H9 (cell line): ENCODE data around the gene SNW1. TPM values are rescaled to one million over a fixed set of nuclear protein-coding genes. Genes with fewer than 3 reads are reported as not detected.

Experiments used
- DNase-seq: peaks from one replicate; pipeline ENCODE4 v3.0.0-alpha.2; 2017
- H2AFZ ChIP-seq: one replicate; pipeline ENCODE4 v1.6.1; 2013; ENCODE audit warnings: mild to moderate bottlenecking, low read length, control low read depth, moderate library complexity
- H2AK5ac ChIP-seq: 2 replicates; pipeline ENCODE4 v1.6.1; 2013; ENCODE audit warnings: low read length, control low read depth, mixed read lengths; ENCODE audit not compliant: insufficient read length
- H2BK120ac ChIP-seq: one replicate; pipeline ENCODE4 v1.6.1; 2013; ENCODE audit warnings: low read depth, mild to moderate bottlenecking, low read length, control low read depth, inconsistent platforms; ENCODE audit not compliant: poor library complexity, severe bottlenecking
- H2BK12ac ChIP-seq: 2 replicates; pipeline ENCODE4 v1.6.1; 2013; ENCODE audit warnings: low read length, control low read depth, mixed read lengths, low read depth; ENCODE audit not compliant: insufficient read length
- H2BK15ac ChIP-seq: 2 replicates; pipeline ENCODE4 v1.6.1; 2013; ENCODE audit warnings: low read depth, low read length, control low read depth
- H2BK20ac ChIP-seq: one replicate; pipeline ENCODE4 v1.6.1; 2013; ENCODE audit warnings: low read depth, mild to moderate bottlenecking, low read length, control low read depth, inconsistent platforms; ENCODE audit not compliant: poor library complexity, severe bottlenecking
- H2BK5ac ChIP-seq: 2 replicates; pipeline ENCODE4 v1.6.1; 2013; ENCODE audit warnings: low read length, control low read depth, mixed read lengths; ENCODE audit not compliant: insufficient read length
- H3K14ac ChIP-seq: 2 replicates; pipeline ENCODE4 v1.6.1; 2013; ENCODE audit warnings: low read length, control low read depth; ENCODE audit not compliant: insufficient read depth
- H3K18ac ChIP-seq: 2 replicates; pipeline ENCODE4 v1.6.1; 2013; ENCODE audit warnings: low read depth, mild to moderate bottlenecking, mixed read lengths, low read length, control low read depth; ENCODE audit not compliant: insufficient read length
- H3K23ac ChIP-seq: 2 replicates; pipeline ENCODE4 v1.6.1; 2013; ENCODE audit warnings: low read length, control low read depth, mixed read lengths, low read depth; ENCODE audit not compliant: insufficient read length
- H3K23me2 ChIP-seq: 2 replicates; pipeline ENCODE4 v1.6.1; 2013; ENCODE audit warnings: low read depth, mild to moderate bottlenecking, mixed read lengths, low read length, control low read depth; ENCODE audit not compliant: insufficient read length, poor library complexity, severe bottlenecking
- H3K27ac ChIP-seq: 2 replicates; pipeline ENCODE4 v1.5.1; 2013; ENCODE audit warnings: low read length, control low read depth, mixed read lengths, low read depth; ENCODE audit not compliant: insufficient read length
- H3K27me3 ChIP-seq: 2 replicates; pipeline ENCODE4 v1.6.1; 2013; ENCODE audit warnings: low read length, control low read depth, inconsistent platforms; ENCODE audit not compliant: insufficient read depth
- H3K4ac ChIP-seq: 2 replicates; pipeline ENCODE4 v1.6.1; 2013; ENCODE audit warnings: low read depth, mild to moderate bottlenecking, control low read depth, inconsistent platforms, low read length, moderate library complexity
- H3K4me1 ChIP-seq: 2 replicates; pipeline ENCODE4 v1.6.1; 2013; ENCODE audit warnings: low read length, control low read depth, inconsistent platforms; ENCODE audit not compliant: insufficient read depth
- H3K4me2 ChIP-seq: 2 replicates; pipeline ENCODE4 v1.6.1; 2013; ENCODE audit warnings: low read length, control low read depth, mixed read lengths; ENCODE audit not compliant: insufficient read length, insufficient read depth
- H3K56ac ChIP-seq: 2 replicates; pipeline ENCODE4 v1.6.1; 2013; ENCODE audit warnings: low read depth, mild to moderate bottlenecking, mixed read lengths, low read length, control low read depth; ENCODE audit not compliant: insufficient read length
- H3K79me1 ChIP-seq: 2 replicates; pipeline ENCODE4 v1.6.1; 2013; ENCODE audit warnings: low read depth, mild to moderate bottlenecking, moderate library complexity, low read length, control low read depth, inconsistent platforms; ENCODE audit not compliant: insufficient read depth, poor library complexity, severe bottlenecking
- H3K79me2 ChIP-seq: 2 replicates; pipeline ENCODE4 v1.6.1; 2013; ENCODE audit warnings: low read length, control low read depth, inconsistent platforms; ENCODE audit not compliant: insufficient read depth
- H3K9ac ChIP-seq: 2 replicates; pipeline ENCODE4 v1.6.1; 2013; ENCODE audit warnings: low read length, control low read depth, mixed read lengths; ENCODE audit not compliant: insufficient read length; ENCODE audit errors: extremely low read depth
- H3K9me3 ChIP-seq: one replicate; pipeline ENCODE4 v1.6.1; 2013; ENCODE audit warnings: low read depth, low read length, inconsistent platforms; ENCODE audit not compliant: control insufficient read depth
- H3T11ph ChIP-seq: one replicate; pipeline ENCODE4 v1.6.1; 2013; ENCODE audit warnings: mild to moderate bottlenecking, low read length, control low read depth, inconsistent platforms
- H4K20me1 ChIP-seq: one replicate; pipeline ENCODE4 v1.6.1; 2013; ENCODE audit not compliant: control insufficient read depth, insufficient read length, insufficient read depth
- H4K5ac ChIP-seq: 2 replicates; pipeline ENCODE4 v1.6.1; 2013; ENCODE audit warnings: low read depth, mild to moderate bottlenecking, mixed read lengths, low read length, control low read depth; ENCODE audit not compliant: insufficient read length
- H4K8ac ChIP-seq: replicated peaks from 2 replicates; pipeline ENCODE4 v1.6.1; 2013; ENCODE audit warnings: low read length, control low read depth, mixed read lengths, low read depth; ENCODE audit not compliant: insufficient read length
- H4K91ac ChIP-seq: 2 replicates; pipeline ENCODE4 v1.6.1; 2013; ENCODE audit warnings: low read depth, mild to moderate bottlenecking, moderate library complexity, mixed read lengths, low read length, control low read depth; ENCODE audit not compliant: insufficient read length
- H3K27ac Mint-ChIP-seq, 3 experiments: 2 replicates in 2 of 3; 3 replicates in 1 of 3; pipeline ENCODE4 v1.8.0; 2020 to 2021; ENCODE audit warnings: mixed read lengths in 3 of 3, mild to moderate bottlenecking in 1 of 3, moderate library complexity in 1 of 3
- H3K27me3 Mint-ChIP-seq: 2 replicates; pipeline ENCODE4 v1.8.0; 2021; ENCODE audit warnings: low read depth, mild to moderate bottlenecking, moderate library complexity, mixed read lengths
- H3K36me3 Mint-ChIP-seq, 3 experiments: 2 replicates in 2 of 3; 3 replicates in 1 of 3; pipeline ENCODE4 v1.8.0; 2020 to 2021; ENCODE audit warnings: low read depth in 3 of 3, mixed read lengths in 3 of 3; ENCODE audit not compliant: insufficient read depth in 1 of 3
- H3K4me1 Mint-ChIP-seq, 2 experiments: 2 replicates each; pipeline ENCODE4 v1.8.0; 2020; ENCODE audit warnings: mixed read lengths in 2 of 2
- H3K4me3 Mint-ChIP-seq, 2 experiments: 2 replicates in 1 of 2; 3 replicates in 1 of 2; pipeline ENCODE4 v1.8.0; 2020 to 2021; ENCODE audit warnings: mild to moderate bottlenecking in 2 of 2, mixed read lengths in 2 of 2, moderate library complexity in 1 of 2
- H3K9me3 Mint-ChIP-seq, 2 experiments: 2 replicates in 1 of 2; 3 replicates in 1 of 2; pipeline ENCODE4 v1.8.0; 2020; ENCODE audit warnings: mild to moderate bottlenecking in 2 of 2, mixed read lengths in 2 of 2, moderate library complexity in 1 of 2
- CTCF ChIP-seq: fragments of 200-600 bp; sonication (generic); conservative IDR thresholded peaks from 3 replicates; pipeline ENCODE4 v1.8.0; 2021; ENCODE audit warnings: antibody characterized with exemption, mild to moderate bottlenecking
- WGBS: extraction: QIAGEN DNeasy Blood & Tissue Kit; methylation state at CpG from one replicate; pipeline ENCODE4 v1.1.7; 2013; ENCODE audit warnings: missing lambda C conversion rate, low lambda C conversion rate, mixed read lengths; ENCODE audit not compliant: insufficient read length; ENCODE audit errors: extremely low coverage; 5-methylcytosine and 5-hydroxymethylcytosine counted together
- total RNA-seq: library from RNA; stranded (reverse); gene quantifications from 2 replicates; pipeline ENCODE4 v1.2.1, GENCODE V29; 2021

Gene SNW1
- total RNA-seq, 1 experiment from 2014 or later = 103 TPM

- H3K79me1 ChIP-seq = no peaks in the 10 kb centered on the region
- no peaks in the 10 kb centered on the region for H3K9me3 Mint-ChIP-seq
- H3K4ac ChIP-seq = no peak overlapping the region
- H3K18ac ChIP-seq = no peak overlapping the region
- H4K20me1 ChIP-seq = no peaks in the 10 kb centered on the region
- no peak overlapping the region for H3K23ac ChIP-seq
- H3K23me2 ChIP-seq = no peaks in the 10 kb centered on the region
- no peak for TF ChIP-seq CTCF
- H2BK20ac ChIP-seq = no peak overlapping the region
- no CpG with 5 or more reads among the region's 7 CpGs for WGBS
- H3T11ph ChIP-seq = no peak overlapping the region
- H3K27me3 ChIP-seq = no peaks in the 10 kb centered on the region
- H2AFZ ChIP-seq = no peak overlapping the region
- H3K27ac Mint-ChIP-seq = no peak overlapping the region
- H3K4me2 ChIP-seq = no peak overlapping the region
- H3K79me2 ChIP-seq = no peaks in the 10 kb centered on the region; the same call in 1 of the 2 replicates
- H2BK15ac ChIP-seq = no peak overlapping the region
- H3K9ac ChIP-seq = no peak overlapping the region
- H3K4me3 Mint-ChIP-seq = no peak overlapping the region
- no peak overlapping the region for H2BK5ac ChIP-seq
- no peaks in the 10 kb centered on the region for H3K9me3 ChIP-seq
- no peak for DNase-seq
- H3K27me3 Mint-ChIP-seq = no peaks in the 10 kb centered on the region
- H3K36me3 Mint-ChIP-seq = peaks cover 25 to 64% (median 62%) of the 10 kb centered on the region in 3 experiments
- no peaks in the 10 kb centered on the region for H3K4me1 ChIP-seq
- no peak overlapping the region for H4K91ac ChIP-seq
- no peaks in the 10 kb centered on the region for H3K4me1 Mint-ChIP-seq
- H3K14ac ChIP-seq = no peak overlapping the region
- no peak overlapping the region for H2BK120ac ChIP-seq
- no peak overlapping the region for H4K8ac ChIP-seq
- no peak overlapping the region for H3K27ac ChIP-seq
- no peak overlapping the region for H3K56ac ChIP-seq
- no peak overlapping the region for H4K5ac ChIP-seq
- no peak overlapping the region for H2BK12ac ChIP-seq
- no peak overlapping the region for H2AK5ac ChIP-seq
Observed at GRCh38 chr14:77738559-77739250, 22.3 kb downstream of the SNW1 start.
